SK-N-MC (cell line): Measurements from ENCODE around the gene TEX48.

Experiments used
- DNase-seq: peaks from one replicate; pipeline ENCODE4 v3.0.0-alpha.2; 2011; ENCODE audit warnings: low read depth, low spot score
- H3K27ac ChIP-seq: fragments of 200-600 bp; sonication (generic); 2 replicates; pipeline ENCODE4 v1.5.1; 2016; ENCODE audit warnings: mixed run types
- H3K36me3 ChIP-seq: fragments of 200-600 bp; sonication (generic); 2 replicates; pipeline ENCODE4 v1.6.1; 2017; ENCODE audit warnings: antibody characterized with exemption, low read length, mixed read lengths; ENCODE audit not compliant: insufficient read depth
- H3K4me3 ChIP-seq: fragments of 200-600 bp; sonication (generic); 2 replicates; pipeline ENCODE4 v1.5.1; 2016
- H3K9ac ChIP-seq: fragments of 200-600 bp; sonication (generic); 2 replicates; pipeline ENCODE4 v1.8.0; 2017; ENCODE audit warnings: mixed run types, mixed read lengths; ENCODE audit not compliant: insufficient read length
- H3K9me3 ChIP-seq: fragments of 200-600 bp; sonication (generic); 2 replicates; pipeline ENCODE4 v1.6.1; 2017; ENCODE audit warnings: low read depth, mild to moderate bottlenecking, antibody characterized with exemption, low read length, moderate library complexity, mixed read lengths
- EZH2 ChIP-seq: fragments of 200-600 bp; sonication (generic); IDR thresholded peaks from one replicate; pipeline ENCODE4 v1.6.1; 2017; ENCODE audit warnings: antibody characterized with exemption
- FOXP2 ChIP-seq: optimal IDR thresholded peaks from 2 replicates; pipeline ENCODE3; 2011; ENCODE audit warnings: mild to moderate bottlenecking, moderate library complexity; ENCODE audit not compliant: insufficient read depth; ENCODE audit errors: extremely low read length, control extremely low read depth
- POLR2AphosphoS5 ChIP-seq: IDR thresholded peaks from 2 replicates; pipeline ENCODE4 v1.6.1; 2012; ENCODE audit warnings: mild to moderate bottlenecking, low read depth, low read length, borderline replicate concordance

The TEX48 gene

DNA sequence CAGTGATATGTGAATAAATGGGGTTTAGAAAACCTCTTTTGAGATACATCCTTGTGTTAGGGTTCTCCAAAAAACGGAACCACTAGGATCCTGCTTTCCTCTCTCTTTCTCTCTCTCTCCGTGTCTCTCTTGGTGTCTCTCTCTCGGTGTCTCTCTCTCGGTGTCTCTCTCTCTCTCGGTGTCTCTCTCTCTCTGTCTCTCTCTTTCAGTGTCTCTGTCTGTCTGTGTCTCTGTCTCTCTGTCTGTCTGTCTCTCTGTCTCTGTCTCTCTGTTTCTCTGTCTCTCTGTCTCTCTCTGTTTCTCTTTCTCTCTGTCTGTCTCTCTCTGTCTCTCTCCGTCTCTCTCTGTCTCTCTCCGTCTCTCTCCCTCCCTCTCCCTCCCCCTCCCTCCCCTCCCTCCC lies 7.8 kb upstream of the TEX48 start:
- H3K9ac ChIP-seq: no peak overlapping the region
- no peak overlapping the region for H3K4me3 ChIP-seq
- no peak overlapping the region for H3K27ac ChIP-seq
- TF ChIP-seq FOXP2 (no peak), EZH2 (no peak), POLR2AphosphoS5 (no peak)
- DNase-seq: no peak
- H3K9me3 ChIP-seq: no peaks in the 10 kb centered on the region
- H3K36me3 ChIP-seq: no peaks in the 10 kb centered on the region

GRCh38 chr9:114688909-114689610 lies 7.1 kb upstream of the TEX48 start:
- DNase-seq: no peak
- Histone ChIP-seq H3K9me3 (no peaks in the 10 kb centered on the region), H3K9ac (no peak overlapping the region), H3K4me3 (no peak overlapping the region), H3K36me3 (no peaks in the 10 kb centered on the region), H3K27ac (no peak overlapping the region)
- no peak for TF ChIP-seq FOXP2

- no peak overlapping the region for H3K27ac ChIP-seq
- DNase-seq: no peak
- no peak for TF ChIP-seq POLR2AphosphoS5
- TF ChIP-seq EZH2: no peak
- no peak for TF ChIP-seq FOXP2
- no peak overlapping the region for H3K4me3 ChIP-seq
- H3K9me3 ChIP-seq: no peaks in the 10 kb centered on the region
- no peak overlapping the region for H3K9ac ChIP-seq
- no peaks in the 10 kb centered on the region for H3K36me3 ChIP-seq
Measured at GRCh38 chr9:114688379-114688778, 6.4 kb upstream of the TEX48 start.

DNA sequence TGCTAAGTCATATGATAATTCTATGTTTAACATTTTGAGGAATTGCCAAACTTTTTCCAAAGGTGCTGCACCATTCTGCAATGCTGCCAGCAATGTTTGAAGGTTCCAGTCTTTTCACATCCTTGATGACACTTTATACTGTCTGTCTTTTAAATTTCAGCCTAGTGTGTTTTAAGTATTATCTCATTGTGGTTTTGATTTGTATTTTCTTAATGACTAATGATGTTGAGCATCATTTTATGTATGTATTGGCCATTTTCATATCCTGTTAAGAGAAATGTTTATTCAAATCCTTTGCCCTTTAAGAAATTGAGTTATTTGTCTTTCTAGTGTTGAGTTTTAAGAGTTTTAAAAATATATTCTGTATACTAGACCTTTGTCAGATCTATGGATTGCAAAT lies 5.0 kb upstream of the TEX48 start:
- no peak for DNase-seq
- H3K4me3 ChIP-seq: no peak overlapping the region
- H3K27ac ChIP-seq: no peak overlapping the region
- no peak overlapping the region for H3K9ac ChIP-seq
- no peaks in the 10 kb centered on the region for H3K36me3 ChIP-seq
- TF ChIP-seq EZH2 (no peak), POLR2AphosphoS5 (no peak), FOXP2 (no peak)
- H3K9me3 ChIP-seq: no peaks in the 10 kb centered on the region

DNA sequence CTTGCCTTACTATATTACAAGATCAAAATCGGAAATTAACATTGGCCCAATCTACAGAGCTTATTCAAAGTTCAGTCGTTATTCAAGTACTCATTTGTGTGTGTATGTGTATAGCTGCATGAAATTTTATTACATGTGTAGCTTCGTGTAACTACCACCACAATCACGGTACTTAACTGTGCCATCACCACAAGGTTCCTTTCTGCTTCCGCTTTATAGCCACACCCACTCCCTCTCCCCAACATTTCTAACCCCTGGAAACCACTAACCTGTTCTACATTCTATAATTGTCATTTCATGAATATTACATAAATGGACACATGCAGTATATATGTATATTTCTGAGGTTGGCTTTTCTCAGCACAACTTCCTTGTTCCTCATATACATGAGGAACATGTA lies 4.0 kb upstream of the TEX48 start:
- no peak overlapping the region for H3K27ac ChIP-seq
- no peaks in the 10 kb centered on the region for H3K9me3 ChIP-seq
- no peak for TF ChIP-seq FOXP2
- no peak for TF ChIP-seq EZH2
- TF ChIP-seq POLR2AphosphoS5: no peak
- DNase-seq: no peak
- no peaks in the 10 kb centered on the region for H3K36me3 ChIP-seq
- H3K9ac ChIP-seq: no peak overlapping the region
- no peak overlapping the region for H3K4me3 ChIP-seq

- TF ChIP-seq POLR2AphosphoS5 (no peak), EZH2 (no peak), FOXP2 (no peak)
- H3K9me3 ChIP-seq: no peaks in the 10 kb centered on the region
- H3K36me3 ChIP-seq: no peaks in the 10 kb centered on the region
- no peak for DNase-seq
- no peak overlapping the region for H3K9ac ChIP-seq
- no peak overlapping the region for H3K4me3 ChIP-seq
- H3K27ac ChIP-seq: no peak overlapping the region
Measured at GRCh38 chr9:114684036-114684435, 2.0 kb upstream of the TEX48 start.

- no peak for TF ChIP-seq EZH2
- no peak for TF ChIP-seq FOXP2
- TF ChIP-seq POLR2AphosphoS5: no peak
- Histone ChIP-seq H3K27ac (no peak overlapping the region), H3K9ac (no peak overlapping the region), H3K9me3 (no peaks in the 10 kb centered on the region), H3K36me3 (no peaks in the 10 kb centered on the region), H3K4me3 (no peak overlapping the region)
- no peak for DNase-seq
Measured at GRCh38 chr9:114682846-114683245, 854 bp upstream of the TEX48 start.

DNA sequence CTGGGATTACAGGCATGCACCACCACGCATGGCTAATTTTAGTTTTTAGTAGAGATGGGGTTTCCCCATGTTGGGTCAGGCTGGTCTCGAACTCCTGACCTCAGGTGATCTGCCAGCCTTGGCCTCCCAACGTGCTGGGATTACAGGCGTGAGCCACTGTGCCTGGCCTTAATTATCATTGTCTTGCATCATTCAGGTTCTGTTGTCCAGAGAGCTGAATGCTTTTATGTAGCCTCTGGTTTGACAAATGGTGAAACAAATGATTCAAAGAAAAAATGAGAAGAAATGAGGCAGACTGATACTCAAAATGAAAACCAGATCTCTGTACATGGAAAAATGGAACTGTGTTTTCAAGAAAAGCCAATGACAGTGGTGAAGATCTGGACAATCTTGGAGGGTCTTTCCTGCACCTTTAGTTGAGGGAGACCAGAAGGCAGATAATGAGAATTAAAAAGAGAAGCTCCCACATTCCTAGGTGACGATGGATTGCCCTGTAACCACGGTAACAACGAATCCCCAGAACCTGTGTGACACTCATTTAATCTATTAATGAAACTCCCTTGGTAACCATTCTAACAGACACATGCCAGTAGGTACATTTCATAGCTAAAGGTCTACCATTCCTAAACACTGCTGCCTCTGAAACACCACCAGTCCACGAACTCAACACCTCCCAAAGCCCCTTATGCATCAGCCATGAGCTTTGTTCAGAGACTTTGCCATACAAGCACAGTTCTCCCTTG lies 1.6 kb downstream of the TEX48 start:
- H3K36me3 ChIP-seq: no peaks in the 10 kb centered on the region
- no peaks in the 10 kb centered on the region for H3K9me3 ChIP-seq
- H3K9ac ChIP-seq: no peak overlapping the region
- no peak overlapping the region for H3K27ac ChIP-seq
- H3K4me3 ChIP-seq: no peak overlapping the region
- TF ChIP-seq POLR2AphosphoS5: no peak
- no peak for DNase-seq

- H3K4me3 ChIP-seq: no peak overlapping the region
- H3K9ac ChIP-seq: no peak overlapping the region
- no peak overlapping the region for H3K27ac ChIP-seq
- H3K9me3 ChIP-seq: no peaks in the 10 kb centered on the region
- no peaks in the 10 kb centered on the region for H3K36me3 ChIP-seq
- TF ChIP-seq EZH2: no peak
- TF ChIP-seq FOXP2: no peak
- no peak for TF ChIP-seq POLR2AphosphoS5
- DNase-seq: no peak
Measured at GRCh38 chr9:114678795-114679194, 3.2 kb downstream of the TEX48 start.
